Nephron progenitor cell (in vitro differentiated cells): Measurements from ENCODE around the gene CCDC172.
"Not testable (repeated sequence)": the region's sequence is repeated elsewhere in the genome, so short reads cannot be mapped to it uniquely, and the experiment has no call there.

ENCODE experiments used
- DNase-seq: peaks from one replicate; pipeline ENCODE4 v3.0.0; 2021
- H3K27ac Mint-ChIP-seq: 2 replicates; pipeline ENCODE4 v1.8.0; 2021; ENCODE audit warnings: mild to moderate bottlenecking, moderate library complexity, mixed read lengths
- H3K27me3 Mint-ChIP-seq: 2 replicates; pipeline ENCODE4 v1.8.0; 2021; ENCODE audit warnings: mild to moderate bottlenecking, low read depth, mixed read lengths; ENCODE audit not compliant: poor library complexity
- H3K36me3 Mint-ChIP-seq: 2 replicates; pipeline ENCODE4 v1.8.0; 2021; ENCODE audit warnings: low read depth, mixed read lengths
- H3K4me1 Mint-ChIP-seq: 2 replicates; pipeline ENCODE4 v1.8.0; 2021; ENCODE audit warnings: mixed read lengths
- H3K4me3 Mint-ChIP-seq: 2 replicates; pipeline ENCODE4 v1.8.0; 2021; ENCODE audit warnings: mild to moderate bottlenecking, moderate library complexity, mixed read lengths
- H3K9me3 Mint-ChIP-seq: 2 replicates; pipeline ENCODE4 v1.8.0; 2021; ENCODE audit warnings: mild to moderate bottlenecking, moderate library complexity, mixed read lengths
- TF ChIP-seq, protein P1 (sequence below): fragments of 200-600 bp; sonication (generic); IDR thresholded peaks from 2 replicates; pipeline ENCODE4 v1.5.0; 2021; ENCODE audit warnings: antibody characterized with exemption

Gene CCDC172

DNA sequence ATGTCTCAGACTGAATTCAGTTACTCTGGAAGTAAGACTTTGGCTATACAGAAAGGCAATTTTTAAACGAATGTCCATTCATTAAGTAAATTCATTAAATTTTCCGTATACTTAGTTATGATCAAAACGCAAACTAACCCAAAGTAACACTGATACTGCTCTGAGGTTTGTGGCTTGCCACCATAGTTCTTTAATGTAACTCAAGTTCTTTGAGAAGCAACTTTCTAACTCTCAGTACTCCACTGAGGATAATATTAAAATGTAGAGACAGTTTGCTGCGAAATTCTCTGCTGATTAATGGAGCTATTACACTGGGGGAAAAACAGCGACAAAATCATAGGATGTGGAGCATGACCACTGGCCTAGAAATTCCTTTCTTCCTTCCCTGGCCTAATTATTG, 58.0 kb downstream of the CCDC172 start:
- TF ChIP-seq, protein P1, sequence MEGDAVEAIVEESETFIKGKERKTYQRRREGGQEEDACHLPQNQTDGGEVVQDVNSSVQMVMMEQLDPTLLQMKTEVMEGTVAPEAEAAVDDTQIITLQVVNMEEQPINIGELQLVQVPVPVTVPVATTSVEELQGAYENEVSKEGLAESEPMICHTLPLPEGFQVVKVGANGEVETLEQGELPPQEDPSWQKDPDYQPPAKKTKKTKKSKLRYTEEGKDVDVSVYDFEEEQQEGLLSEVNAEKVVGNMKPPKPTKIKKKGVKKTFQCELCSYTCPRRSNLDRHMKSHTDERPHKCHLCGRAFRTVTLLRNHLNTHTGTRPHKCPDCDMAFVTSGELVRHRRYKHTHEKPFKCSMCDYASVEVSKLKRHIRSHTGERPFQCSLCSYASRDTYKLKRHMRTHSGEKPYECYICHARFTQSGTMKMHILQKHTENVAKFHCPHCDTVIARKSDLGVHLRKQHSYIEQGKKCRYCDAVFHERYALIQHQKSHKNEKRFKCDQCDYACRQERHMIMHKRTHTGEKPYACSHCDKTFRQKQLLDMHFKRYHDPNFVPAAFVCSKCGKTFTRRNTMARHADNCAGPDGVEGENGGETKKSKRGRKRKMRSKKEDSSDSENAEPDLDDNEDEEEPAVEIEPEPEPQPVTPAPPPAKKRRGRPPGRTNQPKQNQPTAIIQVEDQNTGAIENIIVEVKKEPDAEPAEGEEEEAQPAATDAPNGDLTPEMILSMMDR: no peak
- H3K27ac Mint-ChIP-seq: no peak overlapping the region
- H3K4me1 Mint-ChIP-seq: peaks cover 5% of the 10 kb centered on the region
- no peaks in the 10 kb centered on the region for H3K9me3 Mint-ChIP-seq
- no peak overlapping the region for H3K4me3 Mint-ChIP-seq
- DNase-seq: no peak
- peaks cover 3% of the 10 kb centered on the region for H3K27me3 Mint-ChIP-seq
- H3K36me3 Mint-ChIP-seq: no peaks in the 10 kb centered on the region

DNA sequence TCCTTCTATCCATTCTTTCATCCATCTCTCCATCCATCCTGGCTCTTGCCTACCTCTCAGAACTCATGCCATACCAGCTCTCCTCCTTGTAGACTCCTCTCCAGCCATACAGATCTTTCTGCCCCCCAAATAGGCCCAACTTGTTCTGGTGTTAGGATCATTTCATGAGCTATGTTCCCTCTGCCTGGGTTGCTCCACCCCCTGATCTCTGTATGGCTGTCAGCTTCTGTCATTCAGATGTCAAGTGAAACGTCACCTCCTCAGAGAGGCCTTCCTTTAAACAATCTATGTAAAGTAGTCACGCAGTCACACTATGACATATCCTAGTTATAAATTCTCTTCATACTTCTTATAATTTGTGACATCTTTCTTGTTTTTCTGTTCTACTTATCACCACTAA, 61.1 kb downstream of the CCDC172 start:
- Mint-ChIP-seq H3K4me1 (peaks cover 5% of the 10 kb centered on the region), H3K4me3 (no peak overlapping the region), H3K36me3 (no peaks in the 10 kb centered on the region), H3K9me3 (no peaks in the 10 kb centered on the region), H3K27ac (peak overlapping the region; percentile 36), H3K27me3 (peaks cover 15% of the 10 kb centered on the region)
- TF ChIP-seq, protein P1: no peak
- no peak for DNase-seq

DNA sequence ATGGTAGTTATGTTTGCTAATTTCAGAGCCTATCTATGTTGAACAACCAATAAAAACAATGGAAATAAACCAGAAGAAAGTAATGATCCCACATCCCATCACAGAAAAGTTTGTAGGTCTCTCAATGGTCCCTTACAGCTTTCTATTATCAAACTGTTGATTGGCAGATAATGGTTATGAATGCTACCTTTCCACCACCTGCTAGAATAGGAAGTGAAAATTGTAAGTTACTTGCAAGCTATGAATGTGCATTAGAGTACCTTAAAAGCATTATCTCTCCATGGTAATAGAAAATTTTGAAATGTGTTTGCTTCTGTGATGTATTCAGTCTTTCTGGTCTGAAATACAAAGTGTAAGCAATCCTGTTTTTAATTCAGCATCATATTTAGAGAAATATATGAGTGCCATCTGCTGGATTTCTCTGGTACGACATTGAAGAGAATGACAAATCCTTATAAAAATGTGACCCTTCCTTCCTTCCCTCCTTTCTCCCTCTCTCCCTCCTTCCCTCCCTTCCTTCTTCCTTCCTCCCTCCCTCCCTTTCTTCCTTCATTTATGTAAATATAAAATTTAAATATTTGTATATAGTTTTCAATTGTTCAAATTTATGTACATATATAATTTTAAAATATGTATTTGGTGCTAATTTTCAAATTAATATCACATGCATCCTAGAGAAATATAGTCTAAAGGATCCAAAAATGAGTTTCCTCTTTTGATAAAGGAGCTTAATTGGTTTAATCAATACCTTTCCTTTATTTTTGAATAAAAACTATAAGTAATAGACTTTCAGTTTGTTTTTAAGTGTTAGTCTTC, 62.0 kb downstream of the CCDC172 start:
- H3K27ac Mint-ChIP-seq: no peak overlapping the region
- H3K36me3 Mint-ChIP-seq: no peaks in the 10 kb centered on the region
- H3K4me3 Mint-ChIP-seq: no peak overlapping the region
- DNase-seq: peak; percentile 13
- TF ChIP-seq, protein P1: peak; percentile 65
- peaks cover 5% of the 10 kb centered on the region for H3K4me1 Mint-ChIP-seq
- no peaks in the 10 kb centered on the region for H3K9me3 Mint-ChIP-seq
- peaks cover 23% of the 10 kb centered on the region for H3K27me3 Mint-ChIP-seq

DNA sequence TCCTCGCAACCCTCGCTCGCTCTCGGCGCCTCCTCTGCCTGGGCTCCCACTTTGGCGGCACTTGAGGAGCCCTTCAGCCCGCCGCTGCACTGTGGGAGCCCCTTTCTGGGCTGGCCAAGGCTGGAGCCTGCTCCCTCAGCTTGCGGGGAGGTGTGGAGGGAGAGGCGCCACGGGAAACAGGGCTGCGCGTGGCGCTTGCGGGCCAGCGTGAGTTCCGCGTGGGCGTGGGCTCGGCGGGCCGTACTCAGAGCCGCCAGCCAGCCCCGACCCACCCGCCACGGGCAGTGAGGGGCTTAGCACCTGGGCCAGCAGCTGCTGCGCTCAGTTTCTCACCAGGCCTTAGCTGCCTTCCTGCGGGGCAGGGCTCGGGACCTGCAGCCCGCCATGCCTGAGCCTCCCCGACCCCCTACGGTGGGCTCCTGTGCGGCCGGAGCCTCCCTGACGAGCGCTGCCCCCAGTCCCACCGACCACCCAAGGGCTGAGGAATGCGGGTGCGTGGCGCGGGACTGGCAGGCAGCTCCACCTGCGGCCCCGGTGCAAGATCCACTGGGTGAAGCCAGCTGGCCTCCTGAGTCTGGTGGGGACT, 69.1 kb downstream of the CCDC172 start:
- H3K4me3 Mint-ChIP-seq, H3K27ac Mint-ChIP-seq, DNase-seq, H3K36me3 Mint-ChIP-seq, H3K4me1 Mint-ChIP-seq: not testable (repeated sequence)
- H3K27me3 Mint-ChIP-seq: peaks cover 35% of the 10 kb centered on the region
- H3K9me3 Mint-ChIP-seq: peaks cover 17% of the 10 kb centered on the region

DNA sequence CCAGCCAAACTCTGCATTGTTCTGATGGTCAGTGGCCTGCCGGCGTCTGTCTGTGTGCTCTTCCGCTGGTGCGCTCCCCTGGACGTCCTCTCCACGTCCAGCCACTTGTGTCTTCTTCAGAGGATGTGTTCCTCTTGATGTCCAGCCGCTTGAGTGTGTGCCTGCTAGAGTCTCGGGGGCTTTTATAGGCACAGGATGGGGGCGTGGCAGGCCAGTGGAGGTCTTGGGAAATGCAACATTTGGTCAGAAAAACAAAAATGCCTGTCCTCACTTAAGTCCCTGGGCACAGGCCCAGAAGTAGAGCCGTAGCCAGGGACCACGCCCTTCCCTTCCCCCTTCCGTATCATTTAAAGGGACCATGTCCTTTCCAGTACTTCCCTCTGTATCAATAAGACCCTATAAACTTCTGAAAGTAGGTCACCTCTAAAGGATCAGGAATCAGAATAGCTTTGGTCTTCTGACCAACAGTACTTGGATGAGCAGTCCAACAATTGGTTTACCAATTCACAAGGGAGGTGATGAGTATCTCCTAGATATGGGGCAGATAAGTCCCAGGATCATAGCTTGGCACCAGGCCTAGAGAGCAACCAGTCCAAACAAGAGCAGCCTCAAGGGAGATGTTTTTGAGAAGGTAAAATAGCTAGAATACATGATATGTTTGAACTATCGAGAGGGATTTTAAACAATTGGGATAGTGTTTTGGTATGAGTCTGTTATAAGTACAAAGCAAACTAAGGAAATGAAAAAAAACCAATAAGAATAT, 71.2 kb downstream of the CCDC172 start:
- H3K9me3 Mint-ChIP-seq: peaks cover 17% of the 10 kb centered on the region
- H3K4me3 Mint-ChIP-seq: no peak overlapping the region
- TF ChIP-seq, protein P1: no peak
- DNase-seq: no peak
- H3K27ac Mint-ChIP-seq: no peak overlapping the region
- H3K36me3 Mint-ChIP-seq: no peaks in the 10 kb centered on the region
- no peaks in the 10 kb centered on the region for H3K4me1 Mint-ChIP-seq
- peaks cover 20% of the 10 kb centered on the region for H3K27me3 Mint-ChIP-seq

DNA sequence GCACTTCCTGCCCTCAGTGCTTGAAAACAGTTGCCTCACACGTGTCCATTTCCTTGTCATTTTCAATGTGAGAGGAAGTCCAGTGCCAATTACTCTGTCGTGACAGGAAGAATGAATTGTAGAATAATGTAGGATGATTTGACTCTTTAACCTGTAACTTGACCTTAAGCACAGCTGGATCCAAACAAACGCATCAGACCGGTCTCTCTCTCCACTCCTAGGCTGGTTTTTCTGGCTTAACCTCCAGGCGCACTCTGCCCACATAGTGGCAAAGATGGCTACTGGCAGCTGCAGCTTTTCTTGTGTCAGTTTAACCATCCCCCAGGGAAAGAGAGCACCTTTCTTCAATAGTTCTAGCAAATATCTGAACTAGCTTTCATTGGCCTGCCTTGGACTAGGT, 74.0 kb downstream of the CCDC172 start:
- Mint-ChIP-seq H3K9me3 (peaks cover 12% of the 10 kb centered on the region), H3K27ac (no peak overlapping the region), H3K4me3 (no peak overlapping the region), H3K36me3 (no peaks in the 10 kb centered on the region), H3K4me1 (no peaks in the 10 kb centered on the region), H3K27me3 (peaks cover 3% of the 10 kb centered on the region)
- no peak for DNase-seq
- TF ChIP-seq, protein P1: no peak
